MM.1S (cell line): ENCODE measurements around the gene TEX2.

Experiments
- EZH2 ChIP-seq: fragments of 300-600 bp; sonication (generic); optimal IDR thresholded peaks from 2 replicates; pipeline ENCODE3; 2017; ENCODE audit warnings: low read depth, mild to moderate bottlenecking, antibody characterized with exemption, low read length, mixed read lengths
- TF ChIP-seq, protein P1 (sequence below): fragments of 300-600 bp; sonication (generic); IDR thresholded peaks from 2 replicates; pipeline ENCODE4 v1.5.1; 2016; ENCODE audit warnings: antibody characterized with exemption, low read length, mixed read lengths

DNA sequence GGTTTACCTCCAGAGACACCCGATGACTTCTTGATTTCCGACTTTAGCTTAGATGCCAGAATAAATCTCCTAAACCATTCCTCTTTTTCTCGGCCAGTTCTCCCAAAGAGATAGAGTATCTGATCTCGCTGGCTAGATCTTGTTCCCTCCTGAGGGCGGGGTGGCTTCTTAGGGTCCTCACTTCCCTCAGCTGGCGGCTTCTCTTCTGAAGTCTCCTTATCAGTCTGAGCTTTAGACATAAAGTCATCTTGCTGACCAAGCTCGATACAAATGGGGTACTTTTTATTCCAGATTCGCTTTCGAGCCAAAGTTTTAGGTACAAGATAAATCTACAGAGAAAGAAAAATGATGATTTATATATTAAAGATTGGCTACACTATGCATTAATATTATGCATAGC lies 69.5 kb downstream of the TEX2 start:
- TF ChIP-seq, protein P1, sequence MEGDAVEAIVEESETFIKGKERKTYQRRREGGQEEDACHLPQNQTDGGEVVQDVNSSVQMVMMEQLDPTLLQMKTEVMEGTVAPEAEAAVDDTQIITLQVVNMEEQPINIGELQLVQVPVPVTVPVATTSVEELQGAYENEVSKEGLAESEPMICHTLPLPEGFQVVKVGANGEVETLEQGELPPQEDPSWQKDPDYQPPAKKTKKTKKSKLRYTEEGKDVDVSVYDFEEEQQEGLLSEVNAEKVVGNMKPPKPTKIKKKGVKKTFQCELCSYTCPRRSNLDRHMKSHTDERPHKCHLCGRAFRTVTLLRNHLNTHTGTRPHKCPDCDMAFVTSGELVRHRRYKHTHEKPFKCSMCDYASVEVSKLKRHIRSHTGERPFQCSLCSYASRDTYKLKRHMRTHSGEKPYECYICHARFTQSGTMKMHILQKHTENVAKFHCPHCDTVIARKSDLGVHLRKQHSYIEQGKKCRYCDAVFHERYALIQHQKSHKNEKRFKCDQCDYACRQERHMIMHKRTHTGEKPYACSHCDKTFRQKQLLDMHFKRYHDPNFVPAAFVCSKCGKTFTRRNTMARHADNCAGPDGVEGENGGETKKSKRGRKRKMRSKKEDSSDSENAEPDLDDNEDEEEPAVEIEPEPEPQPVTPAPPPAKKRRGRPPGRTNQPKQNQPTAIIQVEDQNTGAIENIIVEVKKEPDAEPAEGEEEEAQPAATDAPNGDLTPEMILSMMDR = no peak
- TF ChIP-seq EZH2 = no peak
